Stomach smooth muscle (tissue), 2 donors: ENCODE results near the gene PDE12.
A peak's percentile ranks its signal among the peaks of the same experiment; 100 is the strongest.

Experiments used
- H3K27ac ChIP-seq: one replicate; pipeline ENCODE4 v1.7.0; 2013; ENCODE audit warnings: mild to moderate bottlenecking, low read length, inconsistent platforms
- H3K27me3 ChIP-seq, 2 donors: one replicate each; pipeline ENCODE4 v1.7.0; 2013; ENCODE audit warnings: low read length in 2 of 2; ENCODE audit not compliant: insufficient read depth in 2 of 2, control insufficient read depth in 1 of 2
- H3K36me3 ChIP-seq, 2 donors: one replicate each; pipeline ENCODE4 v1.7.0; 2013; ENCODE audit warnings: low read length in 2 of 2; ENCODE audit not compliant: control insufficient read depth in 2 of 2, insufficient read depth in 2 of 2
- H3K4me1 ChIP-seq: one replicate; pipeline ENCODE4 v1.7.0; 2013; ENCODE audit warnings: low read length; ENCODE audit not compliant: control insufficient read depth, insufficient read depth
- H3K4me3 ChIP-seq, 2 donors: one replicate each; pipeline ENCODE4 v1.7.0; 2013; ENCODE audit warnings: low read length in 2 of 2
- H3K9ac ChIP-seq, 2 donors: one replicate each; pipeline ENCODE4 v1.7.0; 2013; ENCODE audit warnings: low read length in 2 of 2, mild to moderate bottlenecking in 1 of 2
- H3K9me3 ChIP-seq, 2 donors: one replicate each; pipeline ENCODE4 v1.7.0; 2013; ENCODE audit warnings: low read length in 2 of 2; ENCODE audit not compliant: control insufficient read depth in 2 of 2
- donor health status: healthy.
- donor health status: Pancreatic carcinoma.

PDE12 gene

GRCh38 chr3:57586778-57587177 is 30.7 kb downstream of the PDE12 start:
- H3K4me1 ChIP-seq: no peaks in the 10 kb centered on the region
- H3K27ac ChIP-seq: no peak overlapping the region
- no peaks in the 10 kb centered on the region for H3K9me3 ChIP-seq
- H3K27me3 ChIP-seq: no peaks in the 10 kb centered on the region
- peaks cover 5% of the 10 kb centered on the region in 2 donors for H3K36me3 ChIP-seq
- H3K9ac ChIP-seq: no peak overlapping the region
- H3K4me3 ChIP-seq: no peak overlapping the region

GRCh38 chr3:57587905-57588304 is 31.8 kb downstream of the PDE12 start:
- H3K27ac ChIP-seq: no peak overlapping the region
- H3K4me1 ChIP-seq: peaks cover 9% of the 10 kb centered on the region
- no peak overlapping the region for H3K9ac ChIP-seq
- peaks cover 3 to 5% of the 10 kb centered on the region in 2 donors for H3K36me3 ChIP-seq
- no peaks in the 10 kb centered on the region for H3K27me3 ChIP-seq
- H3K4me3 ChIP-seq: no peak overlapping the region
- no peaks in the 10 kb centered on the region for H3K9me3 ChIP-seq

GRCh38 chr3:57592306-57592705 is 36.2 kb downstream of the PDE12 start:
- H3K27ac ChIP-seq: no peak overlapping the region
- H3K27me3 ChIP-seq: no peaks in the 10 kb centered on the region
- no peaks in the 10 kb centered on the region for H3K9me3 ChIP-seq
- no peak overlapping the region for H3K4me3 ChIP-seq
- H3K4me1 ChIP-seq: peaks cover 17% of the 10 kb centered on the region
- peaks cover 0 to 3% of the 10 kb centered on the region in 2 donors for H3K36me3 ChIP-seq
- no peak overlapping the region for H3K9ac ChIP-seq

GRCh38 chr3:57594144-57594543 is 38.1 kb downstream of the PDE12 start:
- peak overlapping the region in 1 of 2 donors; percentile 99 for H3K4me3 ChIP-seq
- peaks cover 0 to 3% of the 10 kb centered on the region in 2 donors for H3K36me3 ChIP-seq
- H3K27ac ChIP-seq: no peak overlapping the region
- H3K4me1 ChIP-seq: peaks cover 29% of the 10 kb centered on the region
- no peaks in the 10 kb centered on the region for H3K9me3 ChIP-seq
- H3K27me3 ChIP-seq: no peaks in the 10 kb centered on the region
- H3K9ac ChIP-seq: no peak overlapping the region

- H3K4me3 ChIP-seq: peak overlapping the region; percentile 99
- H3K27me3 ChIP-seq: no peaks in the 10 kb centered on the region
- H3K36me3 ChIP-seq: peaks cover 0 to 3% of the 10 kb centered on the region in 2 donors
- peaks cover 30% of the 10 kb centered on the region for H3K4me1 ChIP-seq
- H3K27ac ChIP-seq: no peak overlapping the region
- no peaks in the 10 kb centered on the region for H3K9me3 ChIP-seq
- H3K9ac ChIP-seq: no peak overlapping the region
These were observed 38.5 kb downstream of the PDE12 start for GRCh38 chr3:57594576-57594975.

- Histone ChIP-seq H3K36me3 (peaks cover 0 to 3% of the 10 kb centered on the region in 2 donors), H3K4me3 (peak overlapping the region; percentile 99), H3K4me1 (peaks cover 30% of the 10 kb centered on the region), H3K9ac (peak overlapping the region; percentile 100), H3K27ac (peak overlapping the region; percentile 99), H3K27me3 (no peaks in the 10 kb centered on the region), H3K9me3 (no peaks in the 10 kb centered on the region)
These were observed 40.5 kb downstream of the PDE12 start for GRCh38 chr3:57596495-57597126.

- H3K4me3 ChIP-seq: peak within 1 kb of the TSS; percentile 99
- H3K9me3 ChIP-seq: no peaks in the 10 kb centered on the region
- peaks cover 26% of the 10 kb centered on the region for H3K4me1 ChIP-seq
- H3K27me3 ChIP-seq: no peaks in the 10 kb centered on the region
- H3K27ac ChIP-seq: peak within 1 kb of the TSS; percentile 99
- H3K36me3 ChIP-seq: peaks cover 0 to 6% of the 10 kb centered on the region in 2 donors
- H3K9ac ChIP-seq: peak within 1 kb of the TSS; percentile 100
These were observed 41.3 kb downstream of the PDE12 start, which contains the start of gene ARF4 for GRCh38 chr3:57597127-57597923. TSS of gene ARF4 (minus strand) at chr3:57597344. CDS start at chr3:57597140, 204 bp downstream.

- Histone ChIP-seq H3K27me3 (no peaks in the 10 kb centered on the region), H3K36me3 (peaks cover 0 to 4% of the 10 kb centered on the region in 2 donors), H3K9me3 (no peaks in the 10 kb centered on the region), H3K27ac (peak overlapping the region; percentile 99), H3K4me3 (peak overlapping the region; percentile 75 to 99), H3K4me1 (peaks cover 21% of the 10 kb centered on the region), H3K9ac (peak overlapping the region in 1 of 2 donors; percentile 82)
These were observed 42.8 kb downstream of the PDE12 start for GRCh38 chr3:57598765-57599360.

GRCh38 chr3:57600195-57600594 is 44.1 kb downstream of the PDE12 start:
- H3K4me3 ChIP-seq: no peak overlapping the region
- H3K36me3 ChIP-seq: peaks cover 0 to 4% of the 10 kb centered on the region in 2 donors
- H3K27me3 ChIP-seq: no peaks in the 10 kb centered on the region
- peaks cover 14% of the 10 kb centered on the region for H3K4me1 ChIP-seq
- no peaks in the 10 kb centered on the region for H3K9me3 ChIP-seq
- H3K9ac ChIP-seq: no peak overlapping the region
- H3K27ac ChIP-seq: no peak overlapping the region

- no peaks in the 10 kb centered on the region for H3K4me1 ChIP-seq
- H3K27ac ChIP-seq: no peak overlapping the region
- H3K4me3 ChIP-seq: no peak overlapping the region
- H3K9ac ChIP-seq: no peak overlapping the region
- H3K9me3 ChIP-seq: no peaks in the 10 kb centered on the region
- H3K36me3 ChIP-seq: peaks cover 0 to 4% of the 10 kb centered on the region in 2 donors
- no peaks in the 10 kb centered on the region for H3K27me3 ChIP-seq
These were observed 48.9 kb downstream of the PDE12 start for GRCh38 chr3:57604971-57605370.
